Astrocyte (in vitro differentiated cells and primary cell): ENCODE measurements around the gene SPINK14.

ENCODE experiments used
- EZH2 ChIP-seq: IDR thresholded peaks from 2 replicates; pipeline ENCODE4 v1.6.1; 2012; ENCODE audit warnings: mild to moderate bottlenecking, low read length, inconsistent platforms; ENCODE audit not compliant: insufficient read depth
- TF ChIP-seq, protein P1 (sequence below): IDR thresholded peaks from 2 replicates; pipeline ENCODE4 v1.5.1; 2011; ENCODE audit warnings: low read depth, mild to moderate bottlenecking, inconsistent platforms, low read length, moderate library complexity; ENCODE audit not compliant: insufficient read depth

DNA sequence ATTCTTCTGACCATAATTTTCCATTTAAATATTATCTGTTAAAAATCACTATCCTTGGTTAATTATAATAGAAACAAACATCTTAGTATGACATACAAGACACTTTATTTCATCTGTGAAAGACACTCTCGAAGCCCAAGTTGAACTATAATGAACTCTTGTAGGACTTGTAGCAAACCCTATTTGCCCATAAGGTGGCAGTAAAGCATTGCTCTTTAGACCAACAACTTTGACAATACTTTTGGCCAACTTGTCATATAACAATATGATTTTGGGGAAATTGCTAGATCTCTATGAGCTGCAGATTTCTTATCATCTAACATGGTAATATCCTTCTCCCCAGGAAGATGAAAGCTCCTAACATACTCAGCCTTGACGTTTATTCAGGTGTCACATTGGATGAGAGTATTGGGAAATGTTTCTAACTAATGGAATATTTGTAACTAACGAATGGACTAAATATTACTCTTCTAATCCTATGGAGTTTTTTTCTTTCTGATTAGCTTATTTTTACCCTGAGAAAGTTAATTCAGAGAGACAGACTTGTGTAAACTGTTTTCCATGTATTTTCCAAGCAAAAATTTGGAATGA, 11.0 kb downstream of the SPINK14 start:
- TF ChIP-seq, protein P1, sequence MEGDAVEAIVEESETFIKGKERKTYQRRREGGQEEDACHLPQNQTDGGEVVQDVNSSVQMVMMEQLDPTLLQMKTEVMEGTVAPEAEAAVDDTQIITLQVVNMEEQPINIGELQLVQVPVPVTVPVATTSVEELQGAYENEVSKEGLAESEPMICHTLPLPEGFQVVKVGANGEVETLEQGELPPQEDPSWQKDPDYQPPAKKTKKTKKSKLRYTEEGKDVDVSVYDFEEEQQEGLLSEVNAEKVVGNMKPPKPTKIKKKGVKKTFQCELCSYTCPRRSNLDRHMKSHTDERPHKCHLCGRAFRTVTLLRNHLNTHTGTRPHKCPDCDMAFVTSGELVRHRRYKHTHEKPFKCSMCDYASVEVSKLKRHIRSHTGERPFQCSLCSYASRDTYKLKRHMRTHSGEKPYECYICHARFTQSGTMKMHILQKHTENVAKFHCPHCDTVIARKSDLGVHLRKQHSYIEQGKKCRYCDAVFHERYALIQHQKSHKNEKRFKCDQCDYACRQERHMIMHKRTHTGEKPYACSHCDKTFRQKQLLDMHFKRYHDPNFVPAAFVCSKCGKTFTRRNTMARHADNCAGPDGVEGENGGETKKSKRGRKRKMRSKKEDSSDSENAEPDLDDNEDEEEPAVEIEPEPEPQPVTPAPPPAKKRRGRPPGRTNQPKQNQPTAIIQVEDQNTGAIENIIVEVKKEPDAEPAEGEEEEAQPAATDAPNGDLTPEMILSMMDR, result peak; percentile 78
- no peak for TF ChIP-seq EZH2
